Neuronal stem cell (in vitro differentiated cells): ENCODE data around the gene KHDC4.

Source experiments
- DNase-seq: peaks from one replicate; pipeline ENCODE4 v3.0.0-alpha.2; 2013; ENCODE audit warnings: low spot score
- H2AFZ ChIP-seq: one replicate; pipeline ENCODE4 v1.6.1; 2013; ENCODE audit warnings: mild to moderate bottlenecking, low read length, inconsistent platforms
- H2AK5ac ChIP-seq: 2 replicates; pipeline ENCODE4 v1.6.1; 2013; ENCODE audit warnings: low read depth, mild to moderate bottlenecking, inconsistent platforms, low read length, moderate library complexity, mixed read lengths
- H2BK120ac ChIP-seq: 2 replicates; pipeline ENCODE4 v1.6.1; 2013; ENCODE audit warnings: low read depth, mild to moderate bottlenecking, inconsistent platforms, low read length, moderate library complexity, mixed read lengths
- H2BK12ac ChIP-seq: one replicate; pipeline ENCODE4 v1.6.1; 2013; ENCODE audit warnings: low read length, inconsistent platforms
- H2BK15ac ChIP-seq: 2 replicates; pipeline ENCODE4 v1.6.1; 2013; ENCODE audit warnings: mild to moderate bottlenecking, low read length, inconsistent platforms, mixed read lengths
- H2BK5ac ChIP-seq: one replicate; pipeline ENCODE4 v1.6.1; 2013; ENCODE audit warnings: inconsistent platforms, mild to moderate bottlenecking, low read length, moderate library complexity
- H3K14ac ChIP-seq: one replicate; pipeline ENCODE4 v1.6.1; 2013; ENCODE audit warnings: low read length, inconsistent platforms
- H3K18ac ChIP-seq: 2 replicates; pipeline ENCODE4 v1.6.1; 2013; ENCODE audit warnings: low read length, inconsistent platforms
- H3K23ac ChIP-seq: 2 replicates; pipeline ENCODE4 v1.6.1; 2013; ENCODE audit warnings: low read depth, mild to moderate bottlenecking, mixed read lengths, low read length, inconsistent platforms; ENCODE audit not compliant: poor library complexity
- H3K27ac ChIP-seq: replicated peaks from 3 replicates; pipeline ENCODE4 v1.5.1; 2013; ENCODE audit warnings: low read length, inconsistent platforms
- H3K27me3 ChIP-seq, 3 experiments: 2 replicates each; pipeline ENCODE4 v1.6.1; 2013; ENCODE audit warnings: low read length in 3 of 3, mild to moderate bottlenecking in 2 of 3, inconsistent platforms in 1 of 3, low read depth in 1 of 3, mixed read lengths in 1 of 3, moderate library complexity in 1 of 3; ENCODE audit not compliant: control insufficient read depth in 3 of 3, insufficient read depth in 3 of 3
- H3K36me3 ChIP-seq, 2 donors: replicated peaks in 1 of 2; 2 replicates each; pipeline ENCODE4 v1.6.1; 2013; ENCODE audit warnings: low read length in 2 of 2; ENCODE audit not compliant: control insufficient read depth in 2 of 2, insufficient read depth in 2 of 2
- H3K4ac ChIP-seq: 2 replicates; pipeline ENCODE4 v1.6.1; 2013; ENCODE audit warnings: inconsistent platforms, mild to moderate bottlenecking, low read length, moderate library complexity
- H3K4me1 ChIP-seq, 2 donors: 1 replicate in 1 of 2; 2 replicates in 1 of 2; pipeline ENCODE4 v1.6.1; 2013; ENCODE audit warnings: low read length in 2 of 2, low read depth in 1 of 2; ENCODE audit not compliant: control insufficient read depth in 2 of 2, insufficient read depth in 1 of 2
- H3K4me2 ChIP-seq: one replicate; pipeline ENCODE4 v1.6.1; 2013; ENCODE audit warnings: mild to moderate bottlenecking, low read length, inconsistent platforms; ENCODE audit not compliant: insufficient read depth, poor library complexity, severe bottlenecking
- H3K4me3 ChIP-seq, 2 donors: 2 replicates each; pipeline ENCODE4 v1.5.1; 2013; ENCODE audit warnings: low read length in 2 of 2, mild to moderate bottlenecking in 2 of 2, inconsistent platforms in 1 of 2, moderate library complexity in 1 of 2
- H3K79me1 ChIP-seq: one replicate; pipeline ENCODE4 v1.6.1; 2013; ENCODE audit warnings: low read depth, mild to moderate bottlenecking, inconsistent platforms, low read length, moderate library complexity
- H3K9ac ChIP-seq: one replicate; pipeline ENCODE4 v1.6.1; 2013; ENCODE audit warnings: mild to moderate bottlenecking, low read depth, low read length, inconsistent platforms; ENCODE audit not compliant: poor library complexity
- H3K9me3 ChIP-seq, 2 donors: replicated peaks in 1 of 2; 2 replicates each; pipeline versions ENCODE3 to v1.6.1; 2013; ENCODE audit warnings: low read length in 2 of 2, mild to moderate bottlenecking in 2 of 2, inconsistent platforms in 1 of 2, low read depth in 1 of 2, mixed read lengths in 1 of 2, moderate library complexity in 1 of 2; ENCODE audit not compliant: control insufficient read depth in 2 of 2, insufficient read depth in 1 of 2
- H4K8ac ChIP-seq: one replicate; pipeline ENCODE4 v1.6.1; 2013; ENCODE audit warnings: low read depth, mild to moderate bottlenecking, inconsistent platforms, low read length, moderate library complexity
- H4K91ac ChIP-seq: one replicate; pipeline ENCODE4 v1.6.1; 2013; ENCODE audit warnings: low read length, low read depth, mild to moderate bottlenecking, inconsistent platforms; ENCODE audit not compliant: poor library complexity
- WGBS, 2 donors: extraction: QIAGEN DNeasy Blood & Tissue Kit; methylation state at CpG; one replicate each; pipeline ENCODE4 v1.1.7; 2013; ENCODE audit warnings: missing lambda C conversion rate in 2 of 2, mixed read lengths in 1 of 2; ENCODE audit not compliant: insufficient read length in 2 of 2, insufficient replicate concordance in 1 of 2; ENCODE audit errors: extremely low coverage in 2 of 2; 5-methylcytosine and 5-hydroxymethylcytosine counted together

KHDC4 gene

DNA sequence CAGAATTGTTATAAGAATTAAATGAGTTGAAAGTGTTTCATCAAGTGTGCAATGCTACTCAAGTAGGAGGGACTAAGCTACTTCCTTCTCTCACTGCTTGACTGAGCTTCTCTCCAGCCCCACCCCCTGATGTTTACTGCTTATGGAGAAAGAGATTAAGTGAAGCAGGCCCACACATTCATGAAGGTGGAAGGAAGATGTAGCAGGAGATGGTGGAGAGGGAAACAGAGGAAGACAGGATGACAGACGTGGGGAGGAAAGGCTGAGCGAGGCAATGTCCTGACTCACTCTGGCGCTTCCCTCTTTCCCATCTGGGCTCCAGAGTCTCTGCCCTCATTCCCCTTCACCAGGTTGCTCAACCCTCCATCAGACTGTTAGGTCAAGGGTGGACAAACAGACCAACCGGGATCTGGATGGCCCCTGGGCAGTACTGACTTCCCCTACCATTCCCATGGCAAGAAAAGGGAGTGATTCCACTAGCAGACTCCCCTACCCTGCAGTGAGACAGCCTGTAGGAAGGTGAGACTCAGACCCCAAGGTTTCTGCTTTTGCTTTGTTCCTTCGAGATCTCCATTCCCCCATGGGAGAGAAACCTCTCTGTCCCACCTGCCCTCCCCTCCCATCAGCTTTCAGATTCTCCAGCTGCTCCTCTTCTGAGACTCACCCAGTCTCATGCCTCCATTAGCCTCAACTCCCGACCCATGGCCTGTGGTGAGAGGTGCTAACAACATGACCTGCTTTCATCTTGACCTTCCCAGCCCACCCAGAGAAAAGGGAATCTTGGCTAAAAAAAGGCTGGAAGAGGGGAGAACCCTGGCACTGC lies 47.3 kb upstream of the KHDC4 start:
- Histone ChIP-seq H3K18ac (peak overlapping the region; percentile 30), H3K36me3 (no peaks in the 10 kb centered on the region), H4K91ac (no peak overlapping the region), H3K27me3 (no peaks in the 10 kb centered on the region), H2BK120ac (peak overlapping the region; percentile 2), H2AK5ac (no peak overlapping the region), H3K9ac (no peak overlapping the region), H3K79me1 (no peaks in the 10 kb centered on the region), H2AFZ (no peak overlapping the region), H2BK5ac (no peak overlapping the region), H2BK15ac (no peak overlapping the region), H3K9me3 (no peaks in the 10 kb centered on the region), H3K14ac (no peak overlapping the region), H3K4me2 (no peak overlapping the region), H3K27ac (no peak overlapping the region), H3K4me3 (no peak overlapping the region), H2BK12ac (no peak overlapping the region), H3K4ac (no peak overlapping the region), H4K8ac (no peak overlapping the region), H3K4me1 (peaks cover 16 to 24% of the 10 kb centered on the region in 2 donors), H3K23ac (no peak overlapping the region)
- DNase-seq: no peak
- WGBS, 2 donors: no CpG with 5 or more reads among the region's 6 CpGs

DNA sequence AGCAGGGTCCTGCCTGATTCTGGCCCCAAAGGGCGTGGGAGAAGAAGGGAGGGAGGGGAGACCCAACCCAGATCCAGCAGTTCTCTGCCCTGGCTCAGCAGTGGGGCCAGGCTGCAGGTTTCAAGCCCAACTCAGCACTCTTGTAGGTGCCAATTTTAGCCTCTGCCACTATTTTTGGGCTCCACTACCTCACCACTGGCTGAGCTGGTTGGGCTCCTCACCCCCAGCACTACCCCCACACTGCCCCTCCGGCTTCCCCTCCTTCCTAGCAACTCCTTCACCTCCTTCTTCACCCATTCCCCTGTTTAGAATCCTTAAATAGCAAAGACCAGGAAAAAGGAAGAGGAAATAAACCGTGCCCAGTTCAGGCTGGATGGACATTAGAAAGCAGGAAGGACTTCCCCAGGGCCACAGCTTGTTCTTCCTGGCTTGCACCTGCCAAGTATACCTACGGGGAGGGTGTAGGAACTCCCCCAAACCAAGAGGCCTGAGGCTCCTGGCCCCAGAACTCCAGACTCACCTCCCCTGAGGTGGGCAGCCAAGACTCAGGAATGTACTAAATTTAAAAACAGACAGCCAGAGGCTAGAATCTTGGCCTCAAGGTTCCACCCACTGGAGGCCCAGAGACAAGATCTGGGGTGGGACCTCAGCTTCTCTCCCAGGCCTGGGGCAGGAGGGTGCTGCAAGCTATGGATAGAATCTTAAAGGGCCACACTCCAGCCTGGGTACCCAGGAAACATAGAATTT lies 45.6 kb upstream of the KHDC4 start:
- H3K9ac ChIP-seq: no peak overlapping the region
- peak overlapping the region; percentile 64 for H2AK5ac ChIP-seq
- WGBS, 2 donors: no CpG with 5 or more reads among the region's 4 CpGs
- no peak overlapping the region for H4K91ac ChIP-seq
- no peak for DNase-seq
- H3K27me3 ChIP-seq: no peaks in the 10 kb centered on the region
- no peak overlapping the region for H2BK120ac ChIP-seq
- no peak overlapping the region for H3K4ac ChIP-seq
- peaks cover 29 to 34% of the 10 kb centered on the region in 2 donors for H3K4me1 ChIP-seq
- no peak overlapping the region for H3K14ac ChIP-seq
- peak overlapping the region; percentile 89 for H3K27ac ChIP-seq
- no peak overlapping the region for H4K8ac ChIP-seq
- peak overlapping the region; percentile 77 for H2BK12ac ChIP-seq
- no peaks in the 10 kb centered on the region for H3K36me3 ChIP-seq
- peak overlapping the region; percentile 33 for H3K18ac ChIP-seq
- H3K9me3 ChIP-seq: no peaks in the 10 kb centered on the region
- peak overlapping the region; percentile 97 for H2BK15ac ChIP-seq
- no peak overlapping the region for H3K23ac ChIP-seq
- H2AFZ ChIP-seq: no peak overlapping the region
- H3K4me2 ChIP-seq: peak overlapping the region; percentile 81
- H2BK5ac ChIP-seq: peak overlapping the region; percentile 62
- peak overlapping the region in 1 of 2 donors; percentile 75 for H3K4me3 ChIP-seq
- H3K79me1 ChIP-seq: no peaks in the 10 kb centered on the region

DNA sequence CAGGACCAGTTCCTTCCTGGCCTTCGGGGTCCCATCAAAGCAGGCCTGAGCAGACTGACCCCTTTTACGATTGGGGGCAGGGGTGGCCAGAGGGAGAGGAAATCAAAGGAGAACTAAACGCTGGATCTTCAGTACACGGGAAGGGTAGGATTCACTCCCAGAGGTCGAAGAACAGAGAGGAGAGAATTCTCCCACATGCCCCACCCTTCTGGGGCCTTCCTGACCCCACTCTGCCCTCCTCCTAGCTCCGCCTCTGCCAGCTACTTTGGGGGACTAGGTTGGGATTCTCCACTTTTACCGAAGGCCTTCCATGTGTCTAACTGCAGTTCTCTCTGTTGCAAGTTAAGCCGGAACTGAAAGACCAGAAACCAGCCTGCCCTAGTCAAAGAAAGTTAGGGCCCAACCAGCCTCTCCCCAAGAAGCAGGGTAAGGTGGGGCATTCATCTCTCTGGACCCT lies 44.8 kb upstream of the KHDC4 start:
- peak overlapping the region; percentile 78 for H3K18ac ChIP-seq
- no peaks in the 10 kb centered on the region for H3K27me3 ChIP-seq
- H3K9me3 ChIP-seq: no peaks in the 10 kb centered on the region
- H2AFZ ChIP-seq: peak overlapping the region; percentile 88
- no peak overlapping the region for H4K8ac ChIP-seq
- H2BK120ac ChIP-seq: no peak overlapping the region
- peaks cover 34 to 38% of the 10 kb centered on the region in 2 donors for H3K4me1 ChIP-seq
- peak overlapping the region; percentile 64 for H2AK5ac ChIP-seq
- peaks cover 2% of the 10 kb centered on the region for H3K79me1 ChIP-seq
- H3K4ac ChIP-seq: no peak overlapping the region
- peak overlapping the region; percentile 75 for H3K23ac ChIP-seq
- peak overlapping the region; percentile 89 for H3K27ac ChIP-seq
- no peak for DNase-seq
- no CpG with 5 or more reads among the region's 8 CpGs for WGBS, 2 donors
- peak overlapping the region; percentile 97 for H2BK15ac ChIP-seq
- H3K36me3 ChIP-seq: peaks cover 0 to 5% of the 10 kb centered on the region in 2 donors
- H2BK5ac ChIP-seq: peak overlapping the region; percentile 62
- no peak overlapping the region for H4K91ac ChIP-seq
- peak overlapping the region; percentile 75 to 95 for H3K4me3 ChIP-seq
- no peak overlapping the region for H3K14ac ChIP-seq
- H2BK12ac ChIP-seq: no peak overlapping the region
- H3K4me2 ChIP-seq: peak overlapping the region; percentile 81
- peak overlapping the region; percentile 67 for H3K9ac ChIP-seq
